Measurements from ENCODE around the gene ARPP21. TPM values are rescaled to one million over a fixed set of nuclear protein-coding genes. Genes with fewer than 3 reads are reported as not detected.

Gene ARPP21
- under 1 TPM in 3 of 4 donors, not detected in 1; under 0.01 to 0.33 (median 0.13) TPM for total RNA-seq

GRCh38 chr3:35639254-35640186, at the start of gene ARPP21:
ARPP21 (plus strand) TSS chr3:35639525; CDS start chr3:35681752, 42,227 bp downstream.
- Histone ChIP-seq H3K4me3 (peak within 1 kb of the TSS; percentile 38 to 46 (median 42)), H3K4me1 (peaks cover 10 to 15% (median 14%) of the 10 kb centered on the region in 4 donors), H3K27ac (replicated peaks in 1 of 4) (no peak within 1 kb of the TSS), H3K36me3 (no peaks in the 10 kb centered on the region), H3K9me3 (no peaks in the 10 kb centered on the region), H3K27me3 (peaks cover 4 to 43% (median 13%) of the 10 kb centered on the region in 4 donors)
- TF ChIP-seq POLR2AphosphoS5 (IDR thresholded peaks at IDR 0.05) (no peak), POLR2A (IDR thresholded peaks at IDR 0.05; ENCODE audit: low read depth) (no peak), EP300 (IDR thresholded peaks at IDR 0.05) (no peak)
- TF ChIP-seq, protein P1, sequence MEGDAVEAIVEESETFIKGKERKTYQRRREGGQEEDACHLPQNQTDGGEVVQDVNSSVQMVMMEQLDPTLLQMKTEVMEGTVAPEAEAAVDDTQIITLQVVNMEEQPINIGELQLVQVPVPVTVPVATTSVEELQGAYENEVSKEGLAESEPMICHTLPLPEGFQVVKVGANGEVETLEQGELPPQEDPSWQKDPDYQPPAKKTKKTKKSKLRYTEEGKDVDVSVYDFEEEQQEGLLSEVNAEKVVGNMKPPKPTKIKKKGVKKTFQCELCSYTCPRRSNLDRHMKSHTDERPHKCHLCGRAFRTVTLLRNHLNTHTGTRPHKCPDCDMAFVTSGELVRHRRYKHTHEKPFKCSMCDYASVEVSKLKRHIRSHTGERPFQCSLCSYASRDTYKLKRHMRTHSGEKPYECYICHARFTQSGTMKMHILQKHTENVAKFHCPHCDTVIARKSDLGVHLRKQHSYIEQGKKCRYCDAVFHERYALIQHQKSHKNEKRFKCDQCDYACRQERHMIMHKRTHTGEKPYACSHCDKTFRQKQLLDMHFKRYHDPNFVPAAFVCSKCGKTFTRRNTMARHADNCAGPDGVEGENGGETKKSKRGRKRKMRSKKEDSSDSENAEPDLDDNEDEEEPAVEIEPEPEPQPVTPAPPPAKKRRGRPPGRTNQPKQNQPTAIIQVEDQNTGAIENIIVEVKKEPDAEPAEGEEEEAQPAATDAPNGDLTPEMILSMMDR (IDR thresholded peaks at IDR 0.05): no peak
- 2% methylated on average over 44 of the region's 83 CpGs for WGBS
- intact Hi-C loops (cut with DNase I): no loop called here
- DNase-seq (ENCODE audit: extremely low spot score): no peak

GRCh38 chr3:35592589-35593295, 46.6 kb upstream of the ARPP21 start:
- no peaks in the 10 kb centered on the region for H3K9me3 ChIP-seq
- TF ChIP-seq POLR2AphosphoS5 (IDR thresholded peaks at IDR 0.05) (no peak), POLR2A (IDR thresholded peaks at IDR 0.05; ENCODE audit: low read depth) (no peak), EP300 (IDR thresholded peaks at IDR 0.05) (no peak)
- TF ChIP-seq, protein P1 (IDR thresholded peaks at IDR 0.05): no peak
- no peak overlapping the region for H3K4me3 ChIP-seq
- H3K4me1 ChIP-seq: no peaks in the 10 kb centered on the region
- H3K27me3 ChIP-seq: no peaks in the 10 kb centered on the region
- DNase-seq (ENCODE audit: extremely low spot score): no peak
- no peaks in the 10 kb centered on the region for H3K36me3 ChIP-seq
- WGBS: 50% methylated on average over 5 of the region's 5 CpGs
- intact Hi-C loops (cut with DNase I): no loop called here
- H3K27ac ChIP-seq (replicated peaks in 1 of 4): no peak overlapping the region

GRCh38 chr3:35594739-35595138, 44.6 kb upstream of the ARPP21 start:
- no peaks in the 10 kb centered on the region for H3K36me3 ChIP-seq
- no peak for TF ChIP-seq EP300 (IDR thresholded peaks at IDR 0.05)
- no peak for TF ChIP-seq POLR2A (IDR thresholded peaks at IDR 0.05; ENCODE audit: low read depth)
- TF ChIP-seq, protein P1 (IDR thresholded peaks at IDR 0.05): no peak
- TF ChIP-seq POLR2AphosphoS5 (IDR thresholded peaks at IDR 0.05): no peak
- H3K4me3 ChIP-seq: no peak overlapping the region
- H3K27me3 ChIP-seq: no peaks in the 10 kb centered on the region
- DNase-seq (ENCODE audit: extremely low spot score): no peak
- no peaks in the 10 kb centered on the region for H3K4me1 ChIP-seq
- intact Hi-C loops (cut with DNase I): no loop called here
- H3K9me3 ChIP-seq: no peaks in the 10 kb centered on the region
- no peak overlapping the region for H3K27ac ChIP-seq (replicated peaks in 1 of 4)

- no peak for TF ChIP-seq POLR2AphosphoS5 (IDR thresholded peaks at IDR 0.05)
- no peak for TF ChIP-seq POLR2A (IDR thresholded peaks at IDR 0.05; ENCODE audit: low read depth)
- TF ChIP-seq EP300 (IDR thresholded peaks at IDR 0.05): no peak
- TF ChIP-seq, protein P1 (IDR thresholded peaks at IDR 0.05): no peak
- H3K9me3 ChIP-seq: no peaks in the 10 kb centered on the region
- intact Hi-C loops (cut with DNase I): no loop called here
- no peaks in the 10 kb centered on the region for H3K27me3 ChIP-seq
- no peak overlapping the region for H3K27ac ChIP-seq (replicated peaks in 1 of 4)
- no peaks in the 10 kb centered on the region for H3K36me3 ChIP-seq
- H3K4me1 ChIP-seq: no peaks in the 10 kb centered on the region
- no peak overlapping the region for H3K4me3 ChIP-seq
- 68% methylated on average over 3 of the region's 3 CpGs for WGBS
- DNase-seq (ENCODE audit: extremely low spot score): no peak
Measured at GRCh38 chr3:35596335-35596995, 42.9 kb upstream of the ARPP21 start.
